IPS DF 19.7 (cell line): ENCODE data around the gene RAX2.

Source experiments
- DNase-seq: peaks from one replicate; pipeline ENCODE4 v3.0.0-alpha.2; 2013; ENCODE audit warnings: low read depth, low spot score

RAX2 gene

DNA sequence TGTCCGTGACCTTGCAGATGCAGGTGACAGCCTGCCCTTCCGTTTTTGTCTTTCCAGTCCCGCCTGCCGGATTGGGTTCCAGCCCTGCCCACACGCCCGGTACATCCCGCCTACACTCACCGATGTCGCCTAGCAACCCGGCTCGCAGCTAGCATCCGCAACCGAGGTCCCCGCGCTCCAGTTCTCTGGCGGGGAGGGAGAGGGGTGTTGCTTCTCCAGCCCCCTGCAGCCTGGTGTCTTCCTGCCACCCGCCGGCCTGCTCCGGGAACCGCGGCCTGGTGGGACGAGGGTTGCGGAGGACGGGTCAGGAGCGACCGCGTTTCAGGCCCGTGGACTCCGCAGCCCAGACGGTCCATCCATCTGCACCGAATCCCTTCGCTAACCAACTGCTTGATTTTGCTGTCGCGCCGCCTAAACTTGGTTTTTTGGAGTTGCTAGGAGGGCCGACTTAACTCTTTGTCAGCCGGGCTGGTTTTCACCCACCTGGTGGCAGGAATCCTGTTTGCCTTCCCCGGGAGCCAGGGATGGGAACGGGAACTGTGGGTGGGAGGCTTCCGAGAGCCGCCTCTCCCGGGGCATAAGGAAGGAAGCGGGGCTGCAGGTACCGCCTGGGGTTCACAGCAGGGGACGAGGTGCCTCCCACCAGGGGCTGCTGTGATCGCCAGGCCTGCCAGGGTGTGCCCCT is 29.5 kb upstream of the RAX2 start:
- DNase-seq, result peak; percentile 28

DNA sequence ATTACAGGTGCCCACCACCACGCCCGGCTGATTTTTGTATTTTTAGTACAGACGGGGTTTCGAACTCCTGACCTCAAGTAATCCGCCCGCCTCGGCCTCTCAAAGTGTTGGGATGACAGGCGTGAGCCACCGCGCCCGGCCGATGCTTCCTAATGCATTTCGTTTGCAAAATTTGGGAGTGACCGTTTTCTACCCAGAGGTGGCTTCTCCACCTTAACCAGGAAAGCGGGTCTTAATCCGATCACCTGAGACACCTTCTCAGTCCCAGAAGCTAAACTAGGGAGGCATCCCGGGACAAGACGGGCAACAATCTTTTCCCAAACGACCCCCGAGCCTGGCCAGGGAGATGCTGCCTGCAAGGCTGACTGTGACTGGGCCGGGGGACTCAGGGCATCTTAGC is 29.0 kb upstream of the RAX2 start:
- DNase-seq, result no peak

DNA sequence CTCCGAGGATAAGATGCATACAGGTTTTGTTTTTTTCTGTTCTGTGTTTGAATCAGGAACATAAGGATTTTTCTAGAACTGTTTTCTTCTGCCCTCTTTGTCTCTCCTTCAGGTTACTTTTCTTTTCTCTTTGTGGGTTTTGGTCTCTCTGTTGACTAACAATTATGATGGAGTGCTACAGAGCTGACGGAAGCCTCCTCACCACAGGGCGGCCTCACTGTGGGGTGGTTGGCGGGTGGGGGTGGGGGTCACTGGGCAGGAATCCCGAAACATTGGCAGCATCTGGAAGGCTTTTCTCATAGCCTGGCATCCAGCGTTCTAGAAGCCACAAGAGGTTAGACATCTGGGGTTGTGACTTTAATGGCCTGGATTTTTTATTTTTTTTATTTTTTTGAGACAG is 26.1 kb upstream of the RAX2 start:
- no peak for DNase-seq

- no peak for DNase-seq
Observed at GRCh38 chr19:3796358-3796757, 24.3 kb upstream of the RAX2 start.

DNA sequence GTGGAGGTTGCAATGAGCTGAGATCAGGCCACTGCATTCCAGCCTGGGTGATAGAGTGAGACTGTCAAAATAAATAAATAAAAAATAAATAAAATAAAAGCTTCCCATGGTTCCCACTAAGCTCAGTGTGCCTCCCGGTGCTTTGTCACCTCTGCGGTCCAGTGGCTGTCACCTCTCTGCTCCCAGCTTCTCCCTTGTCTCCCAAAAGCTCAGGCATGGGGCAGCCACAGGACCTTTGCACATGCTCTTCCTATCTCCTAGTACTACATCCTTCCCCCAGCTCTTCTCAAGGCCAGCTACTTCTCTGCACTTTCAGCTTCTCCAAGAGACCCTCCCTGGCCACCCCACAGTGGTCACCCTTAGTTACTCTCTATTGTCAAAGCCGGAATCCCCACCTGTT is 21.8 kb upstream of the RAX2 start:
- DNase-seq, result no peak

- DNase-seq, result no peak
Observed at GRCh38 chr19:3792114-3792513, 20.1 kb upstream of the RAX2 start.

DNA sequence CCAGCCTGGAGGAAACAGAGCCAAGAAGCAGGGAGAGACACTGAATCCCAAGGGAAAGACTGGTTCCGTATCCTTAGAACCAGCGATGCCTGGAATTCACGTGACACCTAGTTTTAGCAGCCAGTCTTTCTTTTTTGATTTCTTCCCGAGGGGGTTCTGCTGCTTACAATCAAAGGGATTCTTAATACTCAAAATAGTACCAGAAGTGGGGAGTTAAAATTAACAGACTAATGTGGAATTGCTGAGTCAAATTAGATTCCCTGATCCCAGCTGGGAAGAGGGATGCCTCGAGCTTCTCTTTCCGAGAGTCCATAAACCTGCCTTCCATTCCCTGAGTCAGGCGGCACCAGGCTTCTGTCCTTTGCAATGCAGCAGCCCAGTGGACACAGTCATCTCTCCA is 18.9 kb upstream of the RAX2 start:
- no peak for DNase-seq

DNA sequence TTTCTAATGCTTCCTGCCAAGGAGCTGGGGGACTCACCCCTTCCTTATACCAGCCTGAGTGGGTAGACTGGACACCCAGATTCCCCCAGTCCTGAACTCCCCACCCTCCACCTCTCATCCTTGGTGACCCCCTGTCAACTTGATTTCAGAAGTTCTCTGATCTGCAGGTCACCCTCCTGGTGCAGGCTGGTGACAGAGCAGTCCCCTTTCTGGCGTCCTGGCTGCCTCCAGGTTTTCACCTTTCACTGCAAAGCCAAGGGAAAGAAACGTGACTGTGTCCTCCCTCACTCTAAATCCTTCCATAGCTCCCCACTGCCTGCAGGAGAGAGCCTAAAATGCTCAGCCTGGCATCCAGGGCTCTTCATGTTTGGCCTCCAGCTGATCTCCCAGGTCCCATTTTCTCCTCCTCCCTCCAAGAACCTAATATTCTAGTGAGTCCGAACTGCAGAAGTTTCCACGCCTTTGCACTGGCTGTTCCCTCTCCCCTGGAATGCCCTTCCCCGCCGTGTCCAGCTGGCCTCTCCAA is 18.2 kb upstream of the RAX2 start:
- no peak for DNase-seq

DNA sequence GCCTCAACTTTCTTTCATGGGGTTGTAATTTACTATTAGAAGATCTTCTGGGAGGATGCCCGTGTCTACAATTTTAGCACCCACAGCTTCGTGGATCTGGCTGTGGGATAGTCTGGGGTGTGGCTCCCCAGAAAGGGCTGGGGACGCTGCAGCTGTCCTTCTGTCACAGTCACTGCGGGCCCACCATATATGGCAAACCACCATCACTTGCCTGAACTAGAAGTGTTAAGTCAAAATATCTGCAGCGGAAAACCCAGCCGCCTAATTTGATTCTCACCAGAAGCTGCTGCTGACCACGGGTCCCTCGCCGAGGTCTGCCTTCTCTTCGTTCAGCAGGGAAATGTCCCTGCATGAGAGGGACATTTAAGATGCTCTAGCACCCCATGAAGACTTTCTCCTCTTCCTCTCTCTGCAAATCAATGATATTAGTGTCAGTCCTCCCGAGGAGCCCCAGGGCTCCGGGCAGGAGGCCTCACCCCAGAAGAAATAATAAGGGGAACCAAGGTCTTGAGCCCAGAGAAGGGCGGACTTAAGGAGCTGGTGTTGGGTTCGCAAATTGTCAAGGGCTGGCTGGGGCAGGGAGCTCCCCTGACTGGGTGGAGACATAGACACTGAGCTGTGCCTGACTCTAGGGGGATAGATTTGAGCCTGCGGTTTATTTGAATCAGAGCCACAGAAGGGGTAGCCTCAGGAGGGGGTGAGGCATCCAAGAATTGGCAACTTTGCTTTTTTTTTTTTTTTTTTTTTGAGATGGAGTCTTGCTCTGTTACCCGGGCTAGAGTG is 17.2 kb upstream of the RAX2 start:
- DNase-seq, result no peak

GRCh38 chr19:3785938-3786824 is 14.2 kb upstream of the RAX2 start, which contains the start of gene MATK:
Gene MATK (minus strand): TSS chr19:3786381. CDS start chr19:3785135, 1,246 bp downstream.
- no peak for DNase-seq

DNA sequence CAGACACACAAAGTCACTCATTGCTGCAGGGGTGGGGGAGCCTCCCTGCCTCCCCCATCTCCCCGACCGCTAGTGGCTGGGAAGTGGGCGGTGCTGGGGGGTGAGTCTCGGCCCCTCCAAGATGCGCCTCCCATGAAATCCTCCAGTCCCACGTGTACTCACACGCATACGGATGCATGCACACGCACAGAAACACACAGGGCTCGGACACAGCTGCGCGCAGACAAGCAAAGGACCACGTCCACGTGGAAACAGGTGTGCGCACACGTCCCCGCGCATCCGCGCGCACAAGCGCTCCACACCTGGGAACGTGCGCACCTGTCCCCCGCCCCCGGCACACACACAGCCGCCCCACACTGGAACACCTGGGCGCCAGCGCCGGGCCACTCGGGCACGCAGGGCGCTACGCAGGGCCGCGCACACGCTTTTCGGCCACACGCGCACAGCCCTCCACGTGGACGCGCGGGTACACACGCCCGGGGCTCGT is 13.5 kb upstream of the RAX2 start:
- DNase-seq, result no peak

GRCh38 chr19:3784607-3785450 is 12.8 kb upstream of the RAX2 start:
- no peak for DNase-seq

DNA sequence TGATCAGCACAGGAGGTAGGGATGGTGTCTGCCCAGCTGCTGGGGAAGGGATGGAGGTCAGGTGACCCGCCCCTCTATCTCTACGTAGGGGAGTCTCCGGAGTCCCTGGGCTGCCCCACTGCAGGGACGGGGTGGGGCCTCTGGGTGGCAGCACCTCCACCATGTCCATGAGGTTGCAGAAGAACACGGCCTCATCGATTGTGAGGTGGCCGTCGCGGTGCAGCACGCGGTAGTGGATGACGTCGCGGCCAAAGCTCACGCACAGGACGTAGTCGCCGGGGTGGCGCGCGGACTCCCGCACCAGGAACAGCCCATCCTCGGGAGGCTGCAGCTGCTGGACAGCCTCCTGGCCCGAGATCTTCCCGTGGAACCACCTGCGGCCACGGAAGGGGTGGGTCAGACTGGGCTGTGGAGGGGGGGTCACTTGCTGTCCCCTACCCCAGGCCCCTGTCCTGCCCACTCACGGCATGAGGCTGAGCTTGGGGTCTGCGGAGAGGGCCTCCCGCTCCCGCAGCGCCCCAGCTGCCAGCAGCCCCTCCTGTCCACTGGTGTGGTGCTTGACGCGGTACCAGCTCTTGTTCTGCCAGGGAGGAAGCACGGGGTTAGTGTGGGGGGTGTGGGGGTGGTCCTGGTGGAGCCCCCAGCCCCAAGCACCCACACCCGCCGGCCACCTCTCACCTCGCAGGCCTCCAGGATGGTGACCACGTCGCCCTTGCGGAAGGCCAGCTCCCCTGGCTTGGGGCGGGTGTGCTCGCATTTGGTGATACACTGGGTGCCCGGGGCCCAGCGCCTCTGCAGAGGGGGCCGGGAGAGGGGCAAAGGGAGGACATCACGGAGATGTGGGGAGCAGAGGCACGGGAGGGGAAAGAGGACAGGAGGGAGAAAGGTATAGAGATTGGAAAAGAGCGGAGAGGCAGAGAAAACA is 11.9 kb upstream of the RAX2 start:
- DNase-seq, result no peak

DNA sequence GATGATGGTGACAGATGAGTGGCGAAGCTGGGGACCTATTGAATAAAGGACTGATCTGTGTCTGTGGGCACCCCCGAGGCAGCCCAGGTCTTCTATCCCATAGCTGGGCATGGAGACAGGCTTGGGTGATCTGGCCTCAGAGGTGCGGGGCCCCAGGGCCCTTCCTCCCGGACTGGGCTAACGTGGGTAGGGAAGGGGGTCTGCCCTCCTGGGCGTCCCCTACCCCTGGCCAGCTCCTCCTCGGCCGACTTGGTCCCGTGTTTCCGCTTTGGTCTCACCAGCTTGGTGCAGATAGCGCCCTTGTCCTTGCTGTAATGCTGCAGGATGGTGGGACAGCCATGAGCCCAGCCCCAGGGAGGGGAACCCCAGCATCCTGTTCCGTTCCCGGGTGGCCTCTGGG is 10.9 kb upstream of the RAX2 start:
- DNase-seq, result no peak

DNA sequence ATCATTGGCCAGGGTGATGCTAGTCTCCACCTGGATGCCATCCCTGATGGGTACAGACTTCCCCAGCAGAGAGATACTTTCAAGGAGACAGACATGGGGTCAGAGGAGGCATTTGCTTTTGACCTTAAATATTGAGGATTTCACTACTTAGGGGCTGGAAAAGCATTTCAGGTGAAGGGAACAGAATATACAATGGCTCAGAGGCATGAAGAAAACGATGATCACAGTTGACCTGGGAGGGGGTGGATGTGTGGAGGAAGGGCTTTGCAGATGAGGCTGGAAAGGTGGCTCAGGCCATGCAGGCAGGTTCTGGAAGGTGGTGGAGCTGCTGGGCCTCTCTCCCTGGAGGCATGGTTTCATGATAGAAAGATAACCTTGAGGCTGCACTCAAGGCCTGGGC is 10.3 kb upstream of the RAX2 start:
- no peak for DNase-seq

GRCh38 chr19:3781603-3782002 is 9.6 kb upstream of the RAX2 start:
- no peak for DNase-seq

DNA sequence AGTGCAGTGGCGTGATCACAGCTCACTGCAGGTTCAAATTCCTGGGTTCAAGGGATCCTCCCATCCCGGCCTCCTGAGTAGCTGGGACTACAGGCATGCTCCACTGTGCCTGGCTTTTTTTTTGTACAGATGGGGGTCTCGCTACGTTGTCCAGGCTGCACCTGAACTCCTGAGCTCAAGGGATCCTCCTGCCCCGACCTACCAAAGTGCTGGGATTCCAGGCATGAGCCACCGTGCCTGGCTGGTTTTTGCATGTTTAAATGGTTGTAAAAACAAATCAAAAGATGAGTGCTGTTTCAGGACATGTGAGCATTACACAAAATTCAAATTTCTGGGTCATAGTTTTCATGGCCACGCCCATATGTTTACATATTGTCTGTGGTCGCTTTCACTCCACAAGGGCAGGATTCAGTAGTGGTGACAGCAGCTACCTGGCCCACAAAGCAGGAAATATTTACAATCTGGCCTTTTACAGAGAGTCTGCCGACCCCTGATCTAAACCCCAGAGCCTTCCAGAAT is 8.8 kb upstream of the RAX2 start:
- DNase-seq, result no peak

- no peak for DNase-seq
Observed at GRCh38 chr19:3778899-3779723, 7.1 kb upstream of the RAX2 start.
